Esophagus squamous epithelium (tissue), 5 donors: ENCODE measurements around the gene STK17A. TPM values are rescaled to one million over a fixed set of nuclear protein-coding genes. Genes with fewer than 3 reads are reported as not detected.
A peak's percentile ranks its signal among the peaks of the same experiment; 100 is the strongest.

Source experiments
- DNase-seq: peaks from one replicate; lab custom pipeline; 2025; lab: John Stamatoyannopoulos, UW
- H3K27ac ChIP-seq, 4 donors: fragments of 200-600 bp; sonication (generic); one replicate each; pipeline ENCODE4 v1.5.1; 2016 to 2019; ENCODE audit warnings: mild to moderate bottlenecking in 1 of 4
- H3K27me3 ChIP-seq, 4 donors: fragments of 200-600 bp; sonication (generic); 1 replicate in 3 of 4; 2 replicates in 1 of 4; pipeline versions ENCODE4 v1.5.1 to v1.6.0; 2017 to 2021; ENCODE audit warnings: antibody characterized with exemption in 1 of 4
- H3K36me3 ChIP-seq, 3 donors: fragments of 200-600 bp; sonication (generic); one replicate each; pipeline ENCODE4 v1.5.1; 2016 to 2019
- H3K4me1 ChIP-seq, 3 donors: fragments of 200-600 bp; sonication (generic); one replicate each; pipeline ENCODE4 v1.5.1; 2017 to 2019
- H3K4me3 ChIP-seq, 4 donors: fragments of 200-600 bp; sonication (generic); 1 replicate in 3 of 4; 2 replicates in 1 of 4; pipeline ENCODE4 v1.5.1; 2016 to 2019; ENCODE audit warnings: mild to moderate bottlenecking in 2 of 4, moderate library complexity in 1 of 4
- H3K9me3 ChIP-seq, 3 donors: fragments of 200-600 bp; sonication (generic); one replicate each; pipeline ENCODE4 v1.5.1; 2016 to 2019
- CTCF ChIP-seq, 6 experiments: fragments of 450-650 bp in 4 of 6; fragments of 200-600 bp in 2 of 6; sonication (generic) in 2 of 6; IDR thresholded peaks; one replicate each; pipeline ENCODE4 v1.5.1; 2016 to 2019; ENCODE audit warnings: antibody characterized with exemption in 6 of 6, mild to moderate bottlenecking in 4 of 6, moderate library complexity in 4 of 6
- POLR2A ChIP-seq, 4 donors: fragments of 450-650 bp; IDR thresholded peaks; one replicate each; pipeline ENCODE4 v1.6.1; 2017; ENCODE audit warnings: antibody characterized with exemption in 4 of 4, mild to moderate bottlenecking in 4 of 4, moderate library complexity in 3 of 4
- WGBS, 2 donors: methylation state at CpG; one replicate each; pipeline ENCODE4 v1.1.5; 2018; 5-methylcytosine and 5-hydroxymethylcytosine counted together
- intact Hi-C: fragments of 100-400 bp; cut with DNase I; formaldehyde crosslinking; loops from one replicate; pipeline ENCODE4 v1.15.0; 2022
- total RNA-seq, 4 donors: library from RNA; depleted of rRNA; stranded (reverse); fragments of >200 nt; gene quantifications; one replicate each; pipeline ENCODE4 v1.1.0, GENCODE V29; 2016
- donor health status: DM: yes; HTN: yes; CAD: no.

Gene STK17A
- total RNA-seq, 4 donors from 2014 or later, result 21.9 to 34.4 (median 22.8) TPM

- Histone ChIP-seq H3K4me3 (no peak overlapping the region), H3K4me1 (peaks cover 0 to 30% (median 15%) of the 10 kb centered on the region in 3 donors), H3K36me3 (peaks cover 6 to 76% (median 13%) of the 10 kb centered on the region in 3 donors), H3K27ac (no peak overlapping the region), H3K27me3 (no peaks in the 10 kb centered on the region), H3K9me3 (no peaks in the 10 kb centered on the region)
- intact Hi-C loops, result no loop called here
- TF ChIP-seq CTCF (IDR thresholded peaks at IDR 0.05) (no peak), POLR2A (IDR thresholded peaks at IDR 0.05) (no peak)
- 93 to 100% methylated on average over 4 of the region's 4 CpGs for WGBS, 2 donors
- no peak for DNase-seq
Measured at GRCh38 chr7:43632746-43633145, 49.8 kb downstream of the STK17A start.

- DNase-seq, result no peak
- Histone ChIP-seq H3K27ac (no peak overlapping the region), H3K9me3 (no peaks in the 10 kb centered on the region), H3K27me3 (no peaks in the 10 kb centered on the region), H3K36me3 (peaks cover 6 to 69% (median 13%) of the 10 kb centered on the region in 3 donors), H3K4me1 (peaks cover 0 to 47% (median 25%) of the 10 kb centered on the region in 3 donors), H3K4me3 (no peak overlapping the region)
- intact Hi-C loops, result no loop called here
- WGBS, 2 donors, result 100% methylated on average over 2 of the region's 2 CpGs; no CpG with 5 or more reads in 1 of the 2 donors
- TF ChIP-seq POLR2A (IDR thresholded peaks at IDR 0.05) (no peak), CTCF (IDR thresholded peaks at IDR 0.05) (no peak)
Measured at GRCh38 chr7:43634384-43634783, 51.5 kb downstream of the STK17A start.

DNA sequence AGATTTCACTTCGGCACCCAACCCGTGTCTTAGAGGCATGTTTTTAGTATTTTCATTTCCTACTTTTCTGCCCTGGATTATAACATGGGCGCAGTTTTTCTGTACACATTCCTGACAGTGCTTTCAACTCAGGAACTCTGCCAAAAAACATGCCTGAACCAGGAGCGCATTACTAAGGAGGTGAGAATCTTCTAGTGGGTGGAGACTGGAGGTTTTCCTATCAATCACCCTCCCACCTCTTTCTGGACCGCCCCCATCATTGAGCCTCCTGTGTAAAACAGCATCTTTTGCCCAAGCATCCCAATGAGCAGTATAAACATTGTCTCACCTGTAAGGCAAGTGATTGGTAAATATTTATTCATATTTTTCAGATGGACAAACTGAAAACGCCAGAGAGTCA, 53.2 kb downstream of the STK17A start:
- Histone ChIP-seq H3K4me1 (peaks cover 0 to 59% (median 41%) of the 10 kb centered on the region in 3 donors), H3K36me3 (peaks cover 6 to 73% (median 13%) of the 10 kb centered on the region in 3 donors), H3K9me3 (no peaks in the 10 kb centered on the region), H3K27ac (peak overlapping the region; percentile 63 to 81 (median 76)), H3K27me3 (no peaks in the 10 kb centered on the region), H3K4me3 (no peak overlapping the region)
- intact Hi-C loops, result no loop called here
- DNase-seq, result no peak
- TF ChIP-seq POLR2A (IDR thresholded peaks at IDR 0.05), result no peak
- TF ChIP-seq CTCF (IDR thresholded peaks at IDR 0.05), result no peak
- 35 to 50% methylated on average over 6 of the region's 6 CpGs for WGBS, 2 donors

- Histone ChIP-seq H3K27me3 (no peaks in the 10 kb centered on the region), H3K4me3 (no peak overlapping the region), H3K9me3 (no peaks in the 10 kb centered on the region), H3K27ac (peak overlapping the region; percentile 63 to 81 (median 76)), H3K4me1 (peaks cover 0 to 59% (median 41%) of the 10 kb centered on the region in 3 donors), H3K36me3 (peaks cover 5 to 69% (median 6%) of the 10 kb centered on the region in 3 donors)
- WGBS, 2 donors, result 33 to 60% methylated on average over 4 of the region's 4 CpGs
- TF ChIP-seq POLR2A (IDR thresholded peaks at IDR 0.05), result no peak
- no peak for TF ChIP-seq CTCF (IDR thresholded peaks at IDR 0.05)
- no peak for DNase-seq
- intact Hi-C loops, result no loop called here
Measured at GRCh38 chr7:43637114-43637806, 54.4 kb downstream of the STK17A start.

GRCh38 chr7:43639858-43640491, 57.1 kb downstream of the STK17A start:
- no peak for DNase-seq
- no peak overlapping the region for H3K4me3 ChIP-seq
- WGBS, 2 donors, result 30 to 31% methylated on average over 6 of the region's 6 CpGs
- no peaks in the 10 kb centered on the region for H3K27me3 ChIP-seq
- H3K36me3 ChIP-seq, result peaks cover 0 to 70% (median 0%) of the 10 kb centered on the region in 3 donors
- H3K9me3 ChIP-seq, result no peaks in the 10 kb centered on the region
- TF ChIP-seq CTCF (IDR thresholded peaks at IDR 0.05) (no peak), POLR2A (IDR thresholded peaks at IDR 0.05) (no peak)
- H3K4me1 ChIP-seq, result peaks cover 0 to 60% (median 41%) of the 10 kb centered on the region in 3 donors
- H3K27ac ChIP-seq, result peak overlapping the region; percentile 56 to 81 (median 77)
- intact Hi-C loops, result loop anchor here (10.0 kb wide), 1 partner anchor 55 kb away; the partner anchor contains the start of gene STK17A
